Left colon (tissue), 2 donors: ENCODE data around the gene ATOSB. TPM values are rescaled to one million over a fixed set of nuclear protein-coding genes. Genes with fewer than 3 reads are reported as not detected.
A peak's percentile ranks its signal among the peaks of the same experiment; 100 is the strongest.

Experiments
- ATAC-seq: fragments of 200-7000 bp; cut with Tn5 transposase; one replicate; pipeline ENCODE4 v1.9.1; 2020; ENCODE audit warnings: mild to moderate bottlenecking, moderate library complexity
- DNase-seq, 2 donors: peaks; one replicate each; pipeline ENCODE4 v3.0.0-alpha.2; 2020
- intact Hi-C, 2 donors: fragments of 100-400 bp; cut with DNase I in 1 of 2; cut with micrococcal nuclease in 1 of 2; formaldehyde crosslinking; loops; one replicate each; pipeline versions ENCODE4 v1.11.2 to v1.14.0; 2022; cut with DNase I, micrococcal nuclease
- total RNA-seq, 2 donors: library from RNA; stranded (reverse); fragmentation: NEBNext Ultra II Directional; extraction: Animal tissue kit (Norgen Biotek cat#: 25700); gene quantifications; one replicate each; pipeline ENCODE4 v1.2.1, GENCODE V29; 2021
- donor health status: DM: no; HTN: no; CAD: no.
- donor health status: DM: yes; HTN: yes; CAD: no.

ATOSB gene
- total RNA-seq, 2 donors from 2014 or later, result 38.4 to 46.4 TPM

- intact Hi-C loops, result no loop called here
- DNase-seq (no peak), ATAC-seq (no peak)
Observed at GRCh38 chr9:35067056-35067455, 48.6 kb downstream of the ATOSB start.

- DNase-seq (no peak), ATAC-seq (peak; percentile 56)
- intact Hi-C loops, result no loop called here
Observed at GRCh38 chr9:35060548-35061207, 55.0 kb downstream of the ATOSB start.

- intact Hi-C loops, result no loop called here
- DNase-seq (no peak), ATAC-seq (no peak)
Observed at GRCh38 chr9:35059438-35059837, 56.2 kb downstream of the ATOSB start.

- intact Hi-C loops, result no loop called here
- DNase-seq (no peak), ATAC-seq (no peak)
Observed at GRCh38 chr9:35057271-35057620, 58.4 kb downstream of the ATOSB start.

GRCh38 chr9:35056571-35057270 is 58.9 kb downstream of the ATOSB start:
- ATAC-seq (peak; percentile 17), DNase-seq (no peak)
- intact Hi-C loops, result no loop called here

- intact Hi-C loops, result no loop called here
- no peak for ATAC-seq
- DNase-seq, result no peak
Observed at GRCh38 chr9:35054871-35055644, 60.6 kb downstream of the ATOSB start.

- DNase-seq, result no peak
- intact Hi-C loops, result no loop called here
- ATAC-seq, result no peak
Observed at GRCh38 chr9:35054185-35054835, 61.4 kb downstream of the ATOSB start.

Other genes starting within 250 kb of the ATOSB start
- under 1 TPM; 0.12 to 0.22 TPM for gene PHF24, start 157.6 kb downstream of the ATOSB start, total RNA-seq
- 1 to 10 TPM; 1.2 to 7.1 TPM for gene DNAJB5, start 126.1 kb downstream of the ATOSB start, total RNA-seq
- gene VCP, start 43.2 kb downstream of the ATOSB start, total RNA-seq, result 100 to 1,000 TPM; 167 to 189 TPM
- 10 to 100 TPM; 11.0 to 17.3 TPM for gene FANCG, start 35.9 kb downstream of the ATOSB start, total RNA-seq
- 10 to 100 TPM; 32.4 to 38.7 TPM for gene PIGO, start 19.3 kb downstream of the ATOSB start, total RNA-seq
- 100 to 1,000 TPM in 1 of 2 donors, 10 to 100 TPM in 1; 89.8 to 118 TPM for gene STOML2, start 12.7 kb downstream of the ATOSB start, total RNA-seq
- 10 to 100 TPM; 52.3 to 69.4 TPM for gene UNC13B, start 46.1 kb upstream of the ATOSB start, total RNA-seq